Astrocyte of the hippocampus (primary cell): ENCODE data around the gene OSBPL3.

Source experiments
- DNase-seq: peaks from one replicate; pipeline ENCODE4 v3.0.0; 2011; ENCODE audit warnings: low read depth, low spot score

The OSBPL3 gene

GRCh38 chr7:24863626-24864025 is 116.4 kb downstream of the OSBPL3 start:
- no peak for DNase-seq

- DNase-seq = no peak
Observed at GRCh38 chr7:24862461-24862860, 117.5 kb downstream of the OSBPL3 start.

GRCh38 chr7:24861336-24861735 is 118.6 kb downstream of the OSBPL3 start:
- no peak for DNase-seq

GRCh38 chr7:24860611-24861010 is 119.4 kb downstream of the OSBPL3 start:
- no peak for DNase-seq

GRCh38 chr7:24858108-24858977 is 121.6 kb downstream of the OSBPL3 start:
- DNase-seq = peak; percentile 26

- DNase-seq = no peak
Observed at GRCh38 chr7:24857623-24858022, 122.4 kb downstream of the OSBPL3 start.

- DNase-seq = peak; percentile 53
Observed at GRCh38 chr7:24854866-24855265, 125.1 kb downstream of the OSBPL3 start.

- no peak for DNase-seq
Observed at GRCh38 chr7:24851786-24852185, 128.2 kb downstream of the OSBPL3 start.

GRCh38 chr7:24848878-24849277 is 131.1 kb downstream of the OSBPL3 start:
- no peak for DNase-seq

- DNase-seq = no peak
Observed at GRCh38 chr7:24847754-24848153, 132.2 kb downstream of the OSBPL3 start.

GRCh38 chr7:24843821-24844434 is 136.1 kb downstream of the OSBPL3 start:
- DNase-seq = no peak

GRCh38 chr7:24842449-24843241 is 137.3 kb downstream of the OSBPL3 start:
- peak; percentile 42 for DNase-seq

- DNase-seq = no peak
Observed at GRCh38 chr7:24842029-24842428, 137.9 kb downstream of the OSBPL3 start.

- DNase-seq = no peak
Observed at GRCh38 chr7:24840563-24840962, 139.4 kb downstream of the OSBPL3 start.

GRCh38 chr7:24836084-24836483 is 143.9 kb downstream of the OSBPL3 start:
- DNase-seq = no peak

- DNase-seq = no peak
Observed at GRCh38 chr7:24835643-24836042, 144.3 kb downstream of the OSBPL3 start.

- no peak for DNase-seq
Observed at GRCh38 chr7:24834128-24834798, 145.7 kb downstream of the OSBPL3 start.

- no peak for DNase-seq
Observed at GRCh38 chr7:24833549-24833948, 146.4 kb downstream of the OSBPL3 start.

- DNase-seq = peak; percentile 63
Observed at GRCh38 chr7:24831240-24831639, 148.7 kb downstream of the OSBPL3 start.

GRCh38 chr7:24830440-24831050 is 149.4 kb downstream of the OSBPL3 start:
- no peak for DNase-seq

GRCh38 chr7:24829787-24830186 is 150.2 kb downstream of the OSBPL3 start:
- no peak for DNase-seq
